H1 (cell line): Measurements from ENCODE around the gene TMX2. TPM values are rescaled to one million over a fixed set of nuclear protein-coding genes. Genes with fewer than 3 reads are reported as not detected.

ENCODE experiments used
- CHD7 ChIP-seq: fragments of 300-600 bp; sonication (generic); IDR thresholded peaks from 2 replicates; pipeline ENCODE4 v1.7.1; 2012; ENCODE audit warnings: low read length, moderate library complexity, mild to moderate bottlenecking, inconsistent platforms; ENCODE audit not compliant: insufficient replicate concordance
- CTCF ChIP-seq, 3 experiments: IDR thresholded peaks; 1 replicate in 2 of 3; 2 replicates in 1 of 3; pipeline versions ENCODE4 v1.5.1 to v1.6.1; 2011; ENCODE audit warnings: low read length in 3 of 3, mild to moderate bottlenecking in 3 of 3, inconsistent platforms in 2 of 3, low read depth in 1 of 3, moderate library complexity in 1 of 3; ENCODE audit not compliant: insufficient read depth in 1 of 3; ENCODE audit errors: control extremely low read depth in 1 of 3
- EZH2 ChIP-seq: fragments of 200-600 bp; sonication (generic); IDR thresholded peaks from 2 replicates; pipeline ENCODE4 v1.7.1; 2012; ENCODE audit warnings: low read depth, mild to moderate bottlenecking, moderate library complexity, low read length, inconsistent platforms; ENCODE audit not compliant: severe bottlenecking
- HDAC2 ChIP-seq, 2 experiments: fragments of 300-600 bp in 1 of 2; sonication (generic) in 1 of 2; IDR thresholded peaks; 2 replicates each; pipeline ENCODE4 v1.6.1; 2011 to 2012; ENCODE audit warnings: low read depth in 2 of 2, low read length in 2 of 2, mild to moderate bottlenecking in 2 of 2, moderate library complexity in 2 of 2, borderline replicate concordance in 1 of 2, inconsistent platforms in 1 of 2
- KDM1A ChIP-seq: fragments of 200-600, 300-600 bp; sonication (generic); IDR thresholded peaks from 2 replicates; pipeline ENCODE4 v1.7.1; 2016; ENCODE audit warnings: mild to moderate bottlenecking, low read length, borderline replicate concordance
- RBBP5 ChIP-seq: IDR thresholded peaks from 2 replicates; pipeline ENCODE4 v1.7.1; 2012; ENCODE audit warnings: low read depth, mild to moderate bottlenecking, inconsistent platforms, low read length, moderate library complexity, borderline replicate concordance
- RNF2 ChIP-seq: fragments of 200-900, 300-1000 bp; sonication (generic); IDR thresholded peaks from 2 replicates; pipeline ENCODE4 v1.7.1; 2016; ENCODE audit warnings: borderline replicate concordance, low read depth, mild to moderate bottlenecking, antibody characterized with exemption, low read length; ENCODE audit not compliant: poor library complexity, severe bottlenecking; ENCODE audit errors: missing control alignments
- polyA plus RNA-seq, 7 experiments: library from polyadenylated mRNA; depleted of rRNA in 3 of 7; stranded (reverse) in 5 of 7; unstranded in 2 of 7; fragments of >200 nt in 5 of 7; fragments of 200-250 nt in 2 of 7; gene quantifications; 1 replicate in 5 of 7; 2 replicates in 1 of 7; 4 replicates in 1 of 7; pipeline versions ENCODE4 v1.2.1 to v1.2.3, GENCODE V29; 2011 to 2013; ENCODE audit warnings: missing spikeins in 2 of 7, mixed read lengths in 2 of 7
- total RNA-seq: library from RNA; stranded (reverse); fragmentation: NEBNext Ultra II Directional; extraction: Animal tissue kit (Norgen Biotek cat#: 25700); gene quantifications from 2 replicates; pipeline ENCODE4 v1.2.1, GENCODE V29; 2021

TMX2 gene
- total and polyA plus RNA-seq, 2 of the 8 experiments (the other 6 are each of a cell fraction or from before 2014, with no cell fraction given): 70.4 to 100.0 TPM

GRCh38 chr11:57781529-57781943 is 69.1 kb downstream of the TMX2 start (continued):
- TF ChIP-seq CTCF (IDR thresholded peaks at IDR 0.05; ENCODE audit: control extremely low read depth in 1 of 3, insufficient read depth in 1 of 3, low read depth in 1 of 3, low read length in 3 of 3): no peak
- no peak for TF ChIP-seq CHD7
- peak; percentile 97 for TF ChIP-seq RBBP5
- no peak for TF ChIP-seq EZH2
- TF ChIP-seq HDAC2 (IDR thresholded peaks at IDR 0.05; ENCODE audit: borderline replicate concordance in 1 of 2, low read depth in 2 of 2, low read length in 2 of 2): no peak
- no peak; the same call in 1 of the 2 replicates for TF ChIP-seq KDM1A
- TF ChIP-seq RNF2: no peak
